Gastrocnemius medialis (tissue), 4 donors: Measurements from ENCODE around the gene NUP54.

Experiments used
- CTCF ChIP-seq, 5 experiments: fragments of 450-650 bp in 3 of 5; fragments of 200-600 bp in 2 of 5; sonication (generic) in 2 of 5; IDR thresholded peaks in 4 of 5; conservative IDR thresholded peaks in 1 of 5; 1 replicate in 4 of 5; 2 replicates in 1 of 5; pipeline ENCODE4 v1.5.1; 2016 to 2019; ENCODE audit warnings: antibody characterized with exemption in 5 of 5, mild to moderate bottlenecking in 3 of 5, moderate library complexity in 3 of 5
- POLR2A ChIP-seq, 2 donors: fragments of 450-650 bp; IDR thresholded peaks; one replicate each; pipeline ENCODE4 v1.6.1; 2017; ENCODE audit warnings: antibody characterized with exemption in 2 of 2, mild to moderate bottlenecking in 2 of 2, moderate library complexity in 2 of 2

DNA sequence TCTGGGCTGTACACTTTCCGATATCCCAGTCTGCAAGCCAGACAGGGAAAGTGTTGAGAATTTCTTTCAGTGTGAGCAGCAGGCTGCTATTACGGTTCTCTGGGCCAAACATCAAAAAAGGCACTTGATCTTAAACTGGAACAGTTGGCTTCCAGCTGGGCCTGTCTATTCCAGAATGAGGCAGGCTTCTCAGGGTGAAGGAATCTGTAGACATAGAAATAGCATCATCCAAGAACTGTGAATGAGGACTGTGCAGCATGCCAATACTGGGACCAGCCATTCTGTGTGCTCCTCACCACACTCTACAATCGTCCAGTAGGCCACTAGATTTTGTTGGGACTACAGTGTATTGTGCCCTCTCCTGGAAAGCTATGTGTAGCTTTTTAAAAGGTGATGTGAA, 42.5 kb downstream of the NUP54 start:
- TF ChIP-seq CTCF (IDR thresholded peaks at IDR 0.05 in 4 of 5, conservative IDR thresholded peaks at IDR 0.05 in 1 of 5): no peak
- TF ChIP-seq POLR2A (IDR thresholded peaks at IDR 0.05): no peak
